Sigmoid colon (tissue), 7 donors: ENCODE data around the gene NFIC. TPM values are rescaled to one million over a fixed set of nuclear protein-coding genes. Genes with fewer than 3 reads are reported as not detected.

Source experiments
- DNase-seq: peaks from one replicate; pipeline ENCODE4 v3.0.0-alpha.2; 2019
- H3K27ac ChIP-seq, 4 donors: fragments of 200-600 bp; sonication (generic); one replicate each; pipeline ENCODE4 v1.5.1; 2016 to 2019; ENCODE audit warnings: mild to moderate bottlenecking in 1 of 4
- H3K27me3 ChIP-seq, 3 donors: fragments of 200-600 bp; sonication (generic); one replicate each; pipeline ENCODE4 v1.5.1; 2019; ENCODE audit warnings: mild to moderate bottlenecking in 1 of 3
- H3K36me3 ChIP-seq, 4 donors: fragments of 200-600 bp; sonication (generic); one replicate each; pipeline ENCODE4 v1.5.1; 2016 to 2019
- H3K4me1 ChIP-seq, 4 donors: fragments of 200-600 bp; sonication (generic); one replicate each; pipeline ENCODE4 v1.5.1; 2017 to 2019
- H3K4me3 ChIP-seq, 4 donors: fragments of 200-600 bp; sonication (generic); one replicate each; pipeline ENCODE4 v1.5.1; 2017 to 2019; ENCODE audit warnings: mild to moderate bottlenecking in 2 of 4, moderate library complexity in 1 of 4
- H3K9me3 ChIP-seq, 4 donors: fragments of 200-600 bp in 3 of 4; sonication (generic) in 3 of 4; one replicate each; pipeline versions ENCODE4 v1.5.1 to v1.6.1; 2013 to 2019
- CTCF ChIP-seq, 4 experiments: fragments of 450-650 bp in 3 of 4; fragments of 200-600 bp in 1 of 4; IDR thresholded peaks; one replicate each; pipeline ENCODE4 v1.5.1; 2016 to 2019; ENCODE audit warnings: antibody characterized with exemption in 4 of 4, mild to moderate bottlenecking in 3 of 4, moderate library complexity in 2 of 4
- EP300 ChIP-seq, 4 donors: sonication (generic); formaldehyde crosslinking; IDR thresholded peaks; one replicate each; pipeline ENCODE4 v1.6.1; 2017; ENCODE audit warnings: antibody characterized with exemption in 4 of 4
- POLR2A ChIP-seq, 2 donors: fragments of 450-650 bp; IDR thresholded peaks; one replicate each; pipeline ENCODE4 v1.6.1; 2016; ENCODE audit warnings: antibody characterized with exemption in 2 of 2, mild to moderate bottlenecking in 2 of 2, moderate library complexity in 2 of 2
- POLR2AphosphoS5 ChIP-seq, 4 donors: sonication (generic); formaldehyde crosslinking; IDR thresholded peaks; one replicate each; pipeline ENCODE4 v1.6.1; 2017; ENCODE audit warnings: antibody characterized with exemption in 4 of 4
- WGBS, 2 donors: extraction: QIAGEN DNeasy Blood & Tissue Kit; methylation state at CpG; one replicate each; pipeline ENCODE4 v1.1.7; 2013; 5-methylcytosine and 5-hydroxymethylcytosine counted together
- intact Hi-C: fragments of 100-400 bp; cut with DNase I; formaldehyde crosslinking; loops from one replicate; pipeline ENCODE4 v1.15.1; 2023
- polyA plus RNA-seq, 3 donors: library from polyadenylated mRNA; stranded (reverse); fragments of 200-250 nt; gene quantifications; one replicate each; pipeline ENCODE4 v1.2.3, GENCODE V29; 2013
- total RNA-seq, 4 donors: library from RNA; depleted of rRNA; stranded (reverse); fragments of >200 nt; gene quantifications; one replicate each; pipeline ENCODE4 v1.1.0, GENCODE V29; 2016
- donor health status: healthy with polysubstance abuse.
- donor health status: Bipolar disorder and iron deficiency.
- donor health status: healthy.

Gene NFIC
- total and polyA plus RNA-seq, 7 donors, result 9.0 to 114 (median 63.2) TPM

- H3K4me3 ChIP-seq, result peak overlapping the region; percentile 97 to 100 (median 99)
- DNase-seq, result peak; percentile 83
- no peaks in the 10 kb centered on the region for H3K36me3 ChIP-seq
- intact Hi-C loops, result no loop called here
- H3K27me3 ChIP-seq, result no peaks in the 10 kb centered on the region
- 68 to 73% methylated on average over 14 of the region's 14 CpGs for WGBS, 2 donors
- peak overlapping the region; percentile 98 to 100 (median 100) for H3K27ac ChIP-seq
- H3K4me1 ChIP-seq, result peaks cover 0 to 80% (median 68%) of the 10 kb centered on the region in 4 donors
- no peaks in the 10 kb centered on the region for H3K9me3 ChIP-seq
- TF ChIP-seq CTCF (IDR thresholded peaks at IDR 0.05) (no peak), POLR2AphosphoS5 (IDR thresholded peaks at IDR 0.05) (peak; percentile 42 to 59 (median 56)), POLR2A (IDR thresholded peaks at IDR 0.05) (peak in 1 of 2 donors; percentile 22), EP300 (IDR thresholded peaks at IDR 0.05) (no peak)
Measured at GRCh38 chr19:3370214-3370720, 3.9 kb downstream of the NFIC start.

DNA sequence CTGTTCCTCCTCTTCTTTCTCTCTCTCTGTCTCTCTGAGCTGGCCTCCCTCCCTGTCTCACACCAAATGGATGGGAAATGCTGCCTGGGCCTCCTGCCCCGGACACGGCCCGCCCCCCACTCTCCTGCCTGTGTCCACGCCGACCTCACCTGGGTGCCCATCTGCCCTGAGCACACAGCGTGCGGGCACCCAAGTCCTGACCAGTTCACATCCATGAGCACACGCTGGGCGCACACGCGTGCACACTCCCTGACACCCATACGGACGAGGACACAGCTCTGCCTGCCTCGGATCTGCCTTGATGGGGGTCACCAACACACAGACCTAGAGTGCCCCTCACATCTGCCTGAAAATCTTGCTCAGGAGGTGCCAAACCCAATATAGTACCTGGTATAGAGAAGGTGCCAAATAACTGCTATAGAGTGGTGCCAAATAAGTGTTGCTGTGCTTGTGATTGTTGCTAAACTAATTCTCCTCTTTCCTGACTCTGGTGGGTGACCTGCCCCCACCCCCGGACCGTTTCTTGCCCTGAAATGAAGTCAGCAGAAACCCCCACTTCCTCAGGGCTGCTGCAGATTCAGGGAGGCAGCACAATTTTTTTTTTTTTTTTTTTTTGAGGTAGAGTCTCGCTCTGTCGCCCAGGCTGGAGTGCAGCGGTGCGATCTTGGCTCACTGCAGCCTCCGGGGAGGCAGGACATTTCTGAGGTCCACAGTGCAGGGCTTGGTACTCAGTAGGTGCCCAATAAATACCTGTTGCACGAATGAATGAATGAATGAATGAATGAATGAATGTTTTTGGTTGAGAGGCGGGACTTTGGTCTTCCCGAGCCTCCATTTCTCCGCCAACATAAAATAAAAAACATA, 4.6 kb downstream of the NFIC start:
- WGBS, 2 donors, result 72 to 80% methylated on average over 25 of the region's 25 CpGs
- Histone ChIP-seq H3K4me1 (peaks cover 0 to 81% (median 70%) of the 10 kb centered on the region in 4 donors), H3K4me3 (peak overlapping the region; percentile 97 to 100 (median 99)), H3K27ac (peak overlapping the region; percentile 98 to 100 (median 100)), H3K36me3 (no peaks in the 10 kb centered on the region), H3K27me3 (no peaks in the 10 kb centered on the region), H3K9me3 (no peaks in the 10 kb centered on the region)
- no peak for DNase-seq
- TF ChIP-seq POLR2AphosphoS5 (IDR thresholded peaks at IDR 0.05) (no peak), EP300 (IDR thresholded peaks at IDR 0.05) (no peak), CTCF (IDR thresholded peaks at IDR 0.05) (no peak), POLR2A (IDR thresholded peaks at IDR 0.05) (no peak)
- intact Hi-C loops, result no loop called here

DNA sequence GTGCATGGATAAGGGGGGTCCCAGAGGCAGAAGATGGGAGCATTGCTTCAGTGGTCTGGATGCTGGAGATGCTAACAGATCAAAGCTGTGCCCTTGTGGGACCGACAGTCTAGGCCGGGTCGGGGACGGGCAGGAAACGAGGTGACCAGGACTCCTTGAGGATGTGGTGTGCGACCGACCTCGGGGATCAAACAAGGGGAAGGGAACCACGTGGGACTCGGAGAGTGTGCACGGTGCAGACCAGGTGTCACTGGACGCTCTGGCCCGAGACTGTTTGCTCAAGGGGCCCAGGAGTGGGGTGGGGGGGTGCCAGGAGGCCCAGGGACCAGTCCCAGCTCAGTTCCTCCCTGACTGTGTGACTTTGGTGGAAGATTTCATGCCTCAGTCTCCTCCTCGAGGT, 6.0 kb downstream of the NFIC start:
- intact Hi-C loops, result no loop called here
- Histone ChIP-seq H3K4me1 (peaks cover 0 to 86% (median 82%) of the 10 kb centered on the region in 4 donors), H3K4me3 (no peak overlapping the region), H3K9me3 (no peaks in the 10 kb centered on the region), H3K36me3 (no peaks in the 10 kb centered on the region), H3K27me3 (no peaks in the 10 kb centered on the region), H3K27ac (peak overlapping the region; percentile 98 to 100 (median 100))
- no peak for TF ChIP-seq POLR2A (IDR thresholded peaks at IDR 0.05)
- no peak for TF ChIP-seq POLR2AphosphoS5 (IDR thresholded peaks at IDR 0.05)
- TF ChIP-seq CTCF (IDR thresholded peaks at IDR 0.05), result no peak
- no peak for TF ChIP-seq EP300 (IDR thresholded peaks at IDR 0.05)
- no peak for DNase-seq
- WGBS, 2 donors, result 70 to 74% methylated on average over 14 of the region's 14 CpGs

- WGBS, 2 donors, result 84 to 89% methylated on average over 6 of the region's 6 CpGs
- intact Hi-C loops, result no loop called here
- H3K9me3 ChIP-seq, result no peaks in the 10 kb centered on the region
- H3K36me3 ChIP-seq, result no peaks in the 10 kb centered on the region
- H3K4me1 ChIP-seq, result peaks cover 0 to 80% (median 78%) of the 10 kb centered on the region in 4 donors
- H3K27ac ChIP-seq, result peak overlapping the region; percentile 98 to 100 (median 100)
- no peak for DNase-seq
- TF ChIP-seq CTCF (IDR thresholded peaks at IDR 0.05) (no peak), POLR2A (IDR thresholded peaks at IDR 0.05) (no peak), EP300 (IDR thresholded peaks at IDR 0.05) (no peak), POLR2AphosphoS5 (IDR thresholded peaks at IDR 0.05) (no peak)
- no peaks in the 10 kb centered on the region for H3K27me3 ChIP-seq
- H3K4me3 ChIP-seq, result no peak overlapping the region
Measured at GRCh38 chr19:3373971-3374368, 7.6 kb downstream of the NFIC start.
